Measurements from ENCODE around the gene CLRN3.

- TF ChIP-seq CTCF (IDR thresholded peaks at IDR 0.05) (no peak), POLR2A (IDR thresholded peaks at IDR 0.05) (no peak)
Observed at GRCh38 chr10:127918572-127918971, 25.8 kb upstream of the CLRN3 start.
